ENCODE results near the gene CEP135.
"Not testable (repeated sequence)": the region's sequence is repeated elsewhere in the genome, so short reads cannot be mapped to it uniquely, and the experiment has no call there.

Gene CEP135

GRCh38 chr4:56055991-56056390 is 107.2 kb downstream of the CEP135 start:
- no peak for DNase-seq
- H3K9me3 Mint-ChIP-seq: no peaks in the 10 kb centered on the region
- CTCF ChIA-PET: no interaction called here
- no peaks in the 10 kb centered on the region for H3K36me3 Mint-ChIP-seq
- peaks cover 25% of the 10 kb centered on the region for H3K27me3 Mint-ChIP-seq
- H3K4me1 Mint-ChIP-seq: no peaks in the 10 kb centered on the region
- no peak overlapping the region for H3K27ac Mint-ChIP-seq
- H3K4me3 Mint-ChIP-seq: no peak overlapping the region

GRCh38 chr4:56058555-56058954 is 109.8 kb downstream of the CEP135 start:
- CTCF ChIA-PET: no interaction called here
- no peak for DNase-seq
- Mint-ChIP-seq H3K9me3 (no peaks in the 10 kb centered on the region), H3K36me3 (no peaks in the 10 kb centered on the region), H3K4me3 (no peak overlapping the region), H3K27ac (no peak overlapping the region), H3K4me1 (no peaks in the 10 kb centered on the region), H3K27me3 (peaks cover 20% of the 10 kb centered on the region)

- H3K9me3 Mint-ChIP-seq: no peaks in the 10 kb centered on the region
- peaks cover 18% of the 10 kb centered on the region for H3K27me3 Mint-ChIP-seq
- no peaks in the 10 kb centered on the region for H3K36me3 Mint-ChIP-seq
- no peak overlapping the region for H3K27ac Mint-ChIP-seq
- H3K4me3 Mint-ChIP-seq: no peak overlapping the region
- DNase-seq: no peak
- CTCF ChIA-PET: interaction anchor here (1.2 kb wide), 1 partner anchor 241 kb away, joined by 3 read pairs; no protein-coding TSS in a partner anchor
- H3K4me1 Mint-ChIP-seq: no peaks in the 10 kb centered on the region
These were observed 111.3 kb downstream of the CEP135 start for GRCh38 chr4:56060036-56060435.

- Mint-ChIP-seq H3K27ac (no peak overlapping the region), H3K27me3 (peaks cover 13% of the 10 kb centered on the region), H3K4me1 (no peaks in the 10 kb centered on the region), H3K36me3 (no peaks in the 10 kb centered on the region), H3K4me3 (no peak overlapping the region), H3K9me3 (no peaks in the 10 kb centered on the region)
- CTCF ChIA-PET: no interaction called here
- DNase-seq: no peak
These were observed 113.4 kb downstream of the CEP135 start for GRCh38 chr4:56062106-56062505.

- no peak overlapping the region for H3K4me3 Mint-ChIP-seq
- CTCF ChIA-PET: no interaction called here
- H3K27ac Mint-ChIP-seq: no peak overlapping the region
- DNase-seq: no peak
- H3K4me1 Mint-ChIP-seq: no peaks in the 10 kb centered on the region
- H3K36me3 Mint-ChIP-seq: no peaks in the 10 kb centered on the region
- H3K9me3 Mint-ChIP-seq: no peaks in the 10 kb centered on the region
- H3K27me3 Mint-ChIP-seq: peaks cover 13% of the 10 kb centered on the region
These were observed 113.9 kb downstream of the CEP135 start for GRCh38 chr4:56062526-56063145.

GRCh38 chr4:56066493-56066892 is 117.7 kb downstream of the CEP135 start:
- Mint-ChIP-seq H3K27me3 (peaks cover 8% of the 10 kb centered on the region), H3K36me3 (no peaks in the 10 kb centered on the region), H3K4me3 (no peak overlapping the region), H3K27ac (no peak overlapping the region), H3K9me3 (no peaks in the 10 kb centered on the region), H3K4me1 (no peaks in the 10 kb centered on the region)
- no peak for DNase-seq
- CTCF ChIA-PET: no interaction called here

GRCh38 chr4:56067826-56068225 is 119.1 kb downstream of the CEP135 start:
- H3K27me3 Mint-ChIP-seq: peaks cover 8% of the 10 kb centered on the region
- no peak for DNase-seq
- no peak overlapping the region for H3K4me3 Mint-ChIP-seq
- H3K9me3 Mint-ChIP-seq: no peaks in the 10 kb centered on the region
- no peak overlapping the region for H3K27ac Mint-ChIP-seq
- CTCF ChIA-PET: no interaction called here
- no peaks in the 10 kb centered on the region for H3K4me1 Mint-ChIP-seq
- H3K36me3 Mint-ChIP-seq: no peaks in the 10 kb centered on the region

GRCh38 chr4:56072730-56073129 is 124.0 kb downstream of the CEP135 start:
- H3K4me1 Mint-ChIP-seq, CTCF ChIA-PET, H3K27ac Mint-ChIP-seq, H3K36me3 Mint-ChIP-seq, DNase-seq, H3K4me3 Mint-ChIP-seq, H3K27me3 Mint-ChIP-seq, H3K9me3 Mint-ChIP-seq: not testable (repeated sequence)

GRCh38 chr4:56077676-56078075 is 128.9 kb downstream of the CEP135 start:
- Mint-ChIP-seq H3K9me3 (no peaks in the 10 kb centered on the region), H3K27me3 (no peaks in the 10 kb centered on the region), H3K4me1 (no peaks in the 10 kb centered on the region), H3K4me3 (no peak overlapping the region), H3K36me3 (no peaks in the 10 kb centered on the region), H3K27ac (no peak overlapping the region)
- DNase-seq: no peak
- CTCF ChIA-PET: no interaction called here

- Mint-ChIP-seq H3K27me3 (no peaks in the 10 kb centered on the region), H3K4me3 (no peak overlapping the region), H3K4me1 (no peaks in the 10 kb centered on the region), H3K27ac (no peak overlapping the region), H3K9me3 (no peaks in the 10 kb centered on the region), H3K36me3 (no peaks in the 10 kb centered on the region)
- DNase-seq: no peak
- CTCF ChIA-PET: no interaction called here
These were observed 130.1 kb downstream of the CEP135 start for GRCh38 chr4:56078866-56079265.

- DNase-seq: no peak
- no peaks in the 10 kb centered on the region for H3K36me3 Mint-ChIP-seq
- no peaks in the 10 kb centered on the region for H3K9me3 Mint-ChIP-seq
- H3K27ac Mint-ChIP-seq: no peak overlapping the region
- no peak overlapping the region for H3K4me3 Mint-ChIP-seq
- CTCF ChIA-PET: no interaction called here
- H3K4me1 Mint-ChIP-seq: no peaks in the 10 kb centered on the region
- no peaks in the 10 kb centered on the region for H3K27me3 Mint-ChIP-seq
These were observed 131.6 kb downstream of the CEP135 start for GRCh38 chr4:56080384-56080783.

GRCh38 chr4:56082829-56083228 is 134.1 kb downstream of the CEP135 start:
- no peaks in the 10 kb centered on the region for H3K36me3 Mint-ChIP-seq
- H3K27me3 Mint-ChIP-seq: no peaks in the 10 kb centered on the region
- CTCF ChIA-PET: no interaction called here
- no peaks in the 10 kb centered on the region for H3K4me1 Mint-ChIP-seq
- H3K9me3 Mint-ChIP-seq: no peaks in the 10 kb centered on the region
- DNase-seq: no peak
- no peak overlapping the region for H3K4me3 Mint-ChIP-seq
- H3K27ac Mint-ChIP-seq: no peak overlapping the region
